GM18907 (cell line): ENCODE data around the gene GABBR2.

Experiments used
- ATAC-seq: cut with Tn5 transposase; IDR thresholded peaks from one replicate; pipeline ENCODE4 v1.9.1; 2021; ENCODE audit warnings: mild to moderate bottlenecking, moderate library complexity; ENCODE audit not compliant: unreplicated experiment

GABBR2 gene

DNA sequence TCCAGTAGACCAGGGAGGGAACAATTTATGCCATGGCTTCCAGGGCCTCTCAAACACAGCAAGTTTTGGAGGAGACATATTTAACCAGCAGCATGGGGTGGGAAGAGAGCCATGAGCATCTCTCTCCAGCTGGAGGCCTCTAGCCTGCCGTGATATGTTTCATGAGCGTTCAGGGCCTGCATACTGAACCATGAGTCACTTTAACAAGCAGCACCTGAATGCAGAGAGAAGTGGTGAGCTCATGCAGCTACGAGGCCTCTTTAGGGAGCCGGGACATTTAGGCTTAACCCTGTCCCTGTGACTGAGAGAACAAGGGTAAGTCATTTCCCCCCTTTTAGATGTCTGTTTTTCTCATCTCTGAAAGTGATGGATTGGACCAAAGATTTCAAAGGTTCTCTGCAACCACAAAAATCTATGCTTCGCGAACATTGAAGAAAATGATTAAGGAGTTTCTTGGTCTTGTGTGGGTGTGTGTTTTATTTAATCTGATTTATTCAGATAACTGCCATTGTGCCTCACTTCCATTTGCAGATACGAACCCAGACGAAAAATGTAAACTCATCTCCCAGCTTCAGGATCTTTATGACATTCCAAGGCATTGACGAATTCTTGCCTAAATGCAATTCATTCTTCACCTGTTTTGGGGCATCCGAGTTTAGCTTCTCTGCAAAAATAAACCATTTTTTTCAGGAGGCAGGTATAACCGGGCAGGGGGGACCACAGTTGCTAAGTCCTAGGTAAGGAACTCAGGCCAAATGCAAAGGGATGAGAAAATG lies 157.0 kb downstream of the GABBR2 start:
- no peak for ATAC-seq

GRCh38 chr9:98550206-98550820 lies 158.4 kb downstream of the GABBR2 start:
- ATAC-seq = no peak

DNA sequence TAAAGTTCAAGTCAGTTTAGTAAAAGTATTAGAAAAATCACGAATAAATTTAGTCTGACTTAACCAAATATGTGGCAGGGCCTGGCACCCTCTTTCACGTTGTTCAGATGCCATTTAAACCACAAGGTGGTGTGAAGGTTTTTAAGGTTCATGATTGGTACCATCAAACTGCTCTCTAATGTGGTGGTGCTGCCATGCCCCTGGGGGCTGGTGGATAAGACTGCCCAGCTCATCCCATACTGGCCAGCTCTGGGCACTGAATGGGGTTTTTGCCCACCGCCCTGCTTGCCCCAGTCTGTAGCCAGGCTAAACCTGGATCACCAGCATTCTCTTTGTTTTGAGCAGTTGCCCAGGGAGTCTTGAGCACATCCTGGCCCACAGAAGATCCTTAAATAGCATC lies 159.3 kb downstream of the GABBR2 start:
- ATAC-seq = no peak

DNA sequence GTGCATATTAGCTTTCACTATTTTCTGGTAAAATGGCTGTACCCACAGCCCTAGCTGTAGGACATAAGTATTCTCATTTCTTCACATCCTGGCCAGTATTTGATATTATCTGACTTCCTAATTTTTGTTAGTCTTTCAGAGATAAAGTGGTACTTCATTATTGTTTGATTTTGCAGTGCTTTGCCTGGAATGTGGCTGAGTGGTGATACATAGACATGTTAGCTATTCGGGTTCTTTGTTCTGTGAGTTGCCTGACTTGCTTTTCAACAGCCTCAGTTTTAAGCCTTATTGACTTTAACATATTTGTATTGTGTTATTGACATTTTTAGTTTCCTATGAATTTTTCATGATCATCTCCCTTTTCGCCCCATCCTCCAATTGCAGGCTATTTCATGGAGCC lies 161.1 kb downstream of the GABBR2 start:
- no peak for ATAC-seq

DNA sequence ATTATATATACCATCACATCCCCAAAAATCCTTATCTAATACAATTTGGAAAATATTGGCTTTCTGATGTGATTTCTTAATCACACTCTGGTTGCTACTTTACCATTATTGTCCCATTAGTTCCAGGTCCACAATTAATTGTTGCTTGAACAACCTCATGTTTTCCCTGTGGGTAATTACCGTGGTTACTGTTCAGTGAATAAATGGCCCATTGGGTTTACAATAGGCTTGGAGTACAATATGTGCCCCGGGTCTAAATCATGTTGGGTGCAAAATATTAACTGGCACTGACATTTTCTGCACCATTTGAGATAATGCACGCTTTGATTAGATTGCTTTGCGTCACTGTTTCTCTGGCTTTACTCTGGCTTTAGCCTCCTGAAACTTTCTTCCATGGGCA lies 163.7 kb downstream of the GABBR2 start:
- ATAC-seq = no peak

DNA sequence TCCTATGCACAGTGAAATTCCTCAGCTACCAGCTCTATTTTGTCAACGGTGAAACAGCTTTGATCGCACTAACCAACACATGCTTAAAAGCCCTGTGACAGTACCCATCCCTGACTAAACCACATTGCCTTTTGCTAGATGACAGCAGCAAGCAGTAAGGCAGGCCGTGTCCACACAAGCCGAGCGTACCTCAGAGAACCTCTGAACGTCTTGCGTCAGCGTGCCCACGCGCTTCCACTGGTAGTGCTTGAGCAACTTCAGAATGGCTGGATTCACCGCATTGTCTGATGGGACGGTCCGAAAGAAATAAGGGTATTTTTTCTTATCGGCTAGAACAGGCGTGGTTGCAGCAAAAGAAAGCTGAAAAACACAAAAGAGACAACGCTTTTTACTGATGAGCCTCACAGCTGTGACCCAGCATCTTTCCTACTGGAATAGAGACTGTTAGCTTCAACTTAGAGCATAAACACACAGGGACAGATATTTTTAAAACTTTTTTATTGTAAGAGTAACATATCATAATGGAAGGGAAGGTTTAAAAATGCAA lies 167.0 kb downstream of the GABBR2 start:
- ATAC-seq = no peak

DNA sequence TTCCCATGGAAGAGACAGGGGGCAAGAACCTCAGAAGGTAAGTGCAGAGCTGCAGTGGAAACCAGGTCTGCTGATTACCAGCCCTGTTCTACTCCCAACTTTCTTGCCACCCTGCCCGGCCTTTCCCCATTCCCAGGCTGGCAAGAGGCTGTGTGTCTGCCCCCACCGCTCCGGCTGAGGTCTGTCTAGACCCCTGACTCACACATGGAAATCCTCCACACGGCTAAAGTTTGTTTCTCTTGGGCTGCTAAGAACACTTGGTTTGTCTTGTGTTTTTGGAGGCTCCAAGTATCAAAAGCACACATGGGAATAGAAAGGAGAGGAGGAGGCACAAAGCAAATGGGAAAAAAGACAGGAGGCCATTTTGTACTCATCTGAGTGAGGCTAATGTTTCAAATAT lies 168.3 kb downstream of the GABBR2 start:
- ATAC-seq = no peak

DNA sequence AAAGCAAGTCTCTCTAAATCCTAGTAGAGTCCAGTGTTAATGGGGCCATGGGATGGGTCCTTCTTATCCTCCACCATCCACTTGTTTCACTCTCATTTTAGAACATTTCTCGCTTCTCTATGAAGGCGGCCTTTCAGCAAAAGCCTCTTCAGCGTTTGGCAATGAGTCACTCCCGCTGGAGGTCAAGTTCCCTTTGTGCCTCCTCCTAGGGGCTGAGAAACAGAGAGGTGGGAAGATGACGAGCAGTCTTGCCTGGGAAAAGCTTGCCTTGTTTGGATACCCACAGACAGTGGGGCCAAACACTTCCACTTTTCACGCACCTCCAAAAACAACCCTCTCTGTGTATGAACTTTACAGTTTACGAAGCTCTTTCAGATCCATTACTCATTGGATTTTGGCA lies 168.8 kb downstream of the GABBR2 start:
- ATAC-seq = no peak

GRCh38 chr9:98538626-98539031 lies 170.1 kb downstream of the GABBR2 start:
- ATAC-seq = no peak

- ATAC-seq = no peak
These were observed 170.5 kb downstream of the GABBR2 start for GRCh38 chr9:98538203-98538602.

GRCh38 chr9:98536542-98537173 lies 172.1 kb downstream of the GABBR2 start:
- ATAC-seq = no peak

DNA sequence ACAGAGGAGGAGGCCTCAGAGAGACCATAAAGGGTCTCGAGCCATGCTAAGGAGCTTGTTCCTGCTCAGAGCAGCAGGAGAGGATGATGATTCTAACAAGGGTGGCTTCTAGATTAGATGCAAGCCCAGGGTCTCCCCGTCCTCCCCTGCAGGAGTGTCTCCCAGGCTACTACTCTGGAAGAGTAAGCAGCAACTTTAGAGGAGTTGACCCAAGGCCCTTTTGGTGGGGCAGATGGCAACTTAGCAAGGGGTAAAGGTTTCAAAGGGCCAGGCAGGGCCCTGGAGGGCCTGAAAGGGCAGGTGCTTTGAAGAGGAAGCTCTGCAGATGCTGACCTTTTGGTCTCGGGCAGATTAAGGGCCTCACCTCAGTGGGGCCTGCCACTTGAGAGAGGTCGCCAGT lies 174.9 kb downstream of the GABBR2 start:
- ATAC-seq = no peak

DNA sequence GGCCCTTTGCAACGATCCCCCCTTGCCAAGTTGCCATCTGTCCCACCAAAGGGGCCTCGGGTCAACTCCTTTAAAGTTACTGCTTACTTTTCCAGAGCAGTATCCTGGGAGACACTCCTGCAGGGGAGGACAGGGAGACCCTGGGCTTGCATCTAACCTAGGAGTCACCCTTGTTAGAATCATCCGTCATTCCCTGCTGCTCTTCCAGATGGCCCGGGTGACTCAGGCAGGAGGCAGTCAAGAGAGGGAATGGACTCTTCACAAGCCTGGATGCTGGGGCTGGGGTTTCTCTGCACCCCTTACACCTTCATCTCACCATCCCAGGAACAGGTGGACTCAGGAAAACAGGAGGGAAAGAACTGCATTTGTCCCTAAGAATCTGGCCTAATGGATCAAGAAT lies 175.6 kb downstream of the GABBR2 start:
- no peak for ATAC-seq

DNA sequence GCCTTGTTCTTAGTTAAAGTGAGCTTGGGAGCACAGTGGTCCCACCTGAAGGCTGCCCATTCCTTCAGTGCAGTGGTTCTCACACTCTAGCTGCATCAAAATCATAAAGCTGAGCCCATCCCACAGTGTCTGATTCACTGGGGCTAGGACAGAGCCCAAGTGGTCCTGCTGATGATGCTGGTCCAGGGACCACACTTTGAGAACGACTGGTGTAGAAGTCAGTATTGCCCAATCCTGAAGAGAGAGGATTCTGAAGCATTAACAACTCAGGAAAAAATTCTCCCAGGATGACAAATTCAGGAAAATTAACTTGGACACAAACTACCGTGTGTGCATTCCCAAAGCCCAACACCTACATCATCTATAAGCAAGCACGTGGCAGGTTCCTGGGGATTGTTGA lies 176.2 kb downstream of the GABBR2 start:
- ATAC-seq = no peak

- no peak for ATAC-seq
These were observed 176.6 kb downstream of the GABBR2 start for GRCh38 chr9:98532147-98532546.

GRCh38 chr9:98530806-98531386 lies 177.8 kb downstream of the GABBR2 start:
- no peak for ATAC-seq

DNA sequence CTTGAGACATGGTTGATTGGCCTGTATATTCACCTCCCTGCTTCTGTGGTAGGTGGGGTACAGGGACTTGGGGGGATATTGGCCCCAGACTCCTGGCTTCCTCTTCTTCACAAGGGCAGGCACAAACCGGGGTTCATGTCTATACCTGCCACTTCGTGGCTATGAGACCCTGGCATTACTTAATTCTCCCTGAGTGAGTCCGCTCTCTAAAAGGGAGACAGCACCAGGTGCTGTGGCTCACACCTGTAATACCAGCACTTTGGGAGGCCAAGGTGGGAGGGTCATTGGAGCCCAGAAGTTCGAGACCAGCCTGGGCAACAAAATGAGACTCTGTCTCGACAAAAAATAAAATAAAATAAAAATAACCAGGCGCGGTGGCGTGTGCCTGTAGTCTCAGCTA lies 178.5 kb downstream of the GABBR2 start:
- ATAC-seq = no peak

DNA sequence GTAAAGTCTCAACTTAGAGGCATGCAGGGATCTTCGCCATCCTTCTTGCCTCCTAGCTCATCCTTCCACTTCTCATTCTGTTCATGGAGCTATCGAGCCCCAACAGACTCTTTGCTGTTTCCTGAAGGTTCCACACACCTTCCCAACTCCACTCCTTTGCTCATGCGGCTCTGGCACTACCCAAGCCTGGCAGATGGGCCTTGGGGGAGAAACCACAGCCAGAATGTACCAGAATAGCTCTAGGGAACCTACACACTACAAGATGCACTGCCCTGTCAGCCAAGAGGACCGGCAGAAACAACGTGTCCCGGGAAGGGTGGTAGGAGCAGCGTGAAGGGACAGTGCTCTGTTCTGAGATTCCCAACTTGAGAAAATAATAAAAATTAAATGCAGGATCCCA lies 178.9 kb downstream of the GABBR2 start:
- no peak for ATAC-seq

DNA sequence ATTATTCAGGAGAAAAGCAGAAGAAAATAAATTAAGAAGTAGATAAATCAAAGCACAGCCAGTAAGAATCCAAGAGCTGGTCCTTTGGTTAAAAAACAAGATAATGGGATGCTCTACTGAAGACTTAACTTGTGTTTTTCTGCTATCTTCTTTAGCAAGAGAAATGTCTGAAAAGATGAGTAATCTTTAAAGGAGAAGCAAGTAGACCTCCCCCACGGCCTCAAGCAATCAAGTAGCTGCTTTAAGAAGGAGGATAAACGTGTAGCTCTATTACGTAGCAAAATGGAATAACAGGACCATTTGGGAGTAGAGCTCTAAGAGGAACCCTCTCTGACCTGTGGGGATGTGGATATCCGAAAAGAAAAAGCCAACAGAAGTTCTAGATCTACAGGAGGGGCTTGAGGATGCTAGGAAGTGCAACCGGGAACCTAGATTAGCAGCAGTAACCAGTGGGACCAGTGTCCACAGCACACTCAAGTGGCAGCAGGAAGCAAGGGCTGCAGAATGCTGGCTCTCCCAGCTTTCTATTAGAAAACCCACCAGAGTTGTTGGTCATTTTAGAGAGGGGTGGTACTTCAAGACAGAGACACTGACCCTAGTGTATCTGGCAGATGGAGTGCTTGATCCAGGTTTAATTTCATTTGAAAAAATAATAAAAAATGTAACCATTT lies 185.4 kb downstream of the GABBR2 start:
- no peak for ATAC-seq

DNA sequence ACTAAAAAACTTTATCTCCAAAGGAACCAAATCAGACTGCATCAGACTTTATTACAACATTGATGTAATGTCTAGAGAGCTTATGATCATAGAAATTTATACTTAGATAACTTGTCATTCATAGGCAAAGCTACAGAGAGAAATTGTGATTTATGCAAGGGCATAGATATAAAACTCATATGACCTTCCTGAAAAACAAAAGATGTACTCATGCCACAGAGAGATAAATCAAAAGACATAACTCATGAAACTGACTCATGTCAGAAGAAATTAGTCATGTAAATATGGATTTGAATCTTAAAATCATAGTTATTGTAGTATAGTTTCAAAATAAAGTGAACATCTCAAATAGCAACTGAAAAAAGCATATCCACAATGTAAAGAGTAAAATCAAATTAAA lies 186.2 kb downstream of the GABBR2 start:
- no peak for ATAC-seq

- no peak for ATAC-seq
These were observed 187.6 kb downstream of the GABBR2 start for GRCh38 chr9:98521141-98521540.
